WTC11 (cell line): ENCODE measurements around the gene PRKX. TPM values are rescaled to one million over a fixed set of nuclear protein-coding genes. Genes with fewer than 3 reads are reported as not detected.

ENCODE experiments used
- ATAC-seq: fragments of 200-7000 bp; cut with Tn5 transposase; 2 replicates; pipeline ENCODE4 v1.10.0; 2021; ENCODE audit warnings: mild to moderate bottlenecking, moderate library complexity
- CTCF ChIA-PET: fragments of 300-600 bp; sonication (Branson Sonifier 250); formaldehyde crosslinking; loops from one replicate; lab custom pipeline; 2021; ENCODE audit warnings: antibody characterized with exemption; lab: Charles Lee
- POLR2A ChIA-PET: fragments of 350-600 bp; sonication (Branson Sonifier 250); formaldehyde crosslinking; loops from one replicate; lab custom pipeline; 2021; ENCODE audit warnings: antibody characterized with exemption; lab: Charles Lee
- DNase-seq: peaks from one replicate; pipeline ENCODE4 v3.0.0; 2021; ENCODE audit warnings: low spot score
- H3K27ac Mint-ChIP-seq: 2 replicates; pipeline ENCODE4 v1.8.0; 2021; ENCODE audit warnings: mixed read lengths
- H3K27me3 Mint-ChIP-seq: 2 replicates; pipeline ENCODE4 v1.8.0; 2021; ENCODE audit warnings: low read depth, mild to moderate bottlenecking, moderate library complexity, mixed read lengths
- H3K36me3 Mint-ChIP-seq: 2 replicates; pipeline ENCODE4 v1.8.0; 2021; ENCODE audit warnings: mixed read lengths
- H3K4me1 Mint-ChIP-seq: 2 replicates; pipeline ENCODE4 v1.8.0; 2022; ENCODE audit warnings: mixed read lengths
- H3K4me3 Mint-ChIP-seq: 2 replicates; pipeline ENCODE4 v1.8.0; 2021; ENCODE audit warnings: mild to moderate bottlenecking, moderate library complexity, mixed read lengths
- H3K9me3 Mint-ChIP-seq: 2 replicates; pipeline ENCODE4 v1.8.0; 2021; ENCODE audit warnings: mixed read lengths
- ATF6 ChIP-seq: sonication (generic); formaldehyde crosslinking; IDR thresholded peaks from 2 replicates; pipeline ENCODE4 v1.8.1; 2023; ENCODE audit warnings: mild to moderate bottlenecking, missing genetic modification reagents
- CREB1 ChIP-seq: sonication (generic); formaldehyde crosslinking; IDR thresholded peaks from 2 replicates; pipeline ENCODE4 v1.8.0; 2023; ENCODE audit warnings: mild to moderate bottlenecking, missing genetic modification reagents
- EMX1 ChIP-seq: fragments of 250-450 bp; sonication (Bioruptor Pico); IDR thresholded peaks from 2 replicates; pipeline ENCODE4 v1.8.0; 2021; ENCODE audit warnings: mild to moderate bottlenecking
- ETV6 ChIP-seq: sonication (generic); formaldehyde crosslinking; IDR thresholded peaks from 2 replicates; pipeline ENCODE4 v1.8.1; 2022; ENCODE audit warnings: mild to moderate bottlenecking, missing genetic modification reagents
- FOXJ3 ChIP-seq: sonication (generic); formaldehyde crosslinking; IDR thresholded peaks from 2 replicates; pipeline ENCODE4 v1.9.0; 2021; ENCODE audit warnings: missing genetic modification reagents, mild to moderate bottlenecking, borderline replicate concordance
- FOXP4 ChIP-seq: sonication (generic); formaldehyde crosslinking; IDR thresholded peaks from 2 replicates; pipeline ENCODE4 v1.8.0; 2022; ENCODE audit warnings: mild to moderate bottlenecking, missing genetic modification reagents
- GRHL2 ChIP-seq: fragments of 250-450 bp; sonication (Bioruptor Pico); IDR thresholded peaks from 2 replicates; pipeline ENCODE4 v1.8.0; 2022; ENCODE audit warnings: mild to moderate bottlenecking, moderate library complexity; ENCODE audit not compliant: insufficient replicate concordance, severe bottlenecking
- GTF2I ChIP-seq: fragments of 250-450 bp; sonication (Bioruptor Pico); conservative IDR thresholded peaks from 2 replicates; pipeline ENCODE4 v1.4.0; 2021; ENCODE audit warnings: mild to moderate bottlenecking
- NFYB ChIP-seq: sonication (generic); formaldehyde crosslinking; conservative IDR thresholded peaks from 2 replicates; pipeline ENCODE4 v1.8.0; 2022; ENCODE audit warnings: low read depth, missing genetic modification reagents
- NR1H2 ChIP-seq: sonication (generic); formaldehyde crosslinking; IDR thresholded peaks from 2 replicates; pipeline ENCODE4 v1.9.0; 2021; ENCODE audit warnings: mild to moderate bottlenecking, moderate library complexity, missing genetic modification reagents
- OVOL2 ChIP-seq: fragments of 250-450 bp; sonication (Bioruptor Pico); IDR thresholded peaks from 2 replicates; pipeline ENCODE4 v1.9.0; 2021; ENCODE audit warnings: mild to moderate bottlenecking, borderline replicate concordance
- PRRX2 ChIP-seq: fragments of 250-450 bp; sonication (Bioruptor Pico); IDR thresholded peaks from 2 replicates; pipeline ENCODE4 v1.8.0; 2021; ENCODE audit warnings: mild to moderate bottlenecking
- ZBTB43 ChIP-seq: sonication (generic); formaldehyde crosslinking; IDR thresholded peaks from 2 replicates; pipeline ENCODE4 v1.8.1; 2023; ENCODE audit warnings: mild to moderate bottlenecking, missing genetic modification reagents
- ZMAT4 ChIP-seq: fragments of 250-450 bp; sonication (Bioruptor Pico); IDR thresholded peaks from 2 replicates; pipeline ENCODE4 v1.9.0; 2021; ENCODE audit warnings: mild to moderate bottlenecking
- ZNF121 ChIP-seq: sonication (generic); formaldehyde crosslinking; IDR thresholded peaks from 2 replicates; pipeline ENCODE4 v1.8.0; 2023; ENCODE audit warnings: missing genetic modification reagents
- ZNF138 ChIP-seq: sonication (generic); formaldehyde crosslinking; conservative IDR thresholded peaks from 2 replicates; pipeline ENCODE4 v1.8.1; 2022; ENCODE audit warnings: mild to moderate bottlenecking, moderate library complexity, missing genetic modification reagents
- ZNF263 ChIP-seq: sonication (generic); formaldehyde crosslinking; IDR thresholded peaks from 2 replicates; pipeline ENCODE4 v1.8.1; 2022; ENCODE audit warnings: low read depth, mild to moderate bottlenecking, moderate library complexity, missing genetic modification reagents
- ZNF396 ChIP-seq: fragments of 250-450 bp; sonication (Bioruptor Pico); IDR thresholded peaks from 2 replicates; pipeline ENCODE4 v1.8.0; 2021; ENCODE audit warnings: mild to moderate bottlenecking, moderate library complexity, borderline replicate concordance
- ZSCAN18 ChIP-seq: fragments of 250-450 bp; sonication (Bioruptor Pico); IDR thresholded peaks from 2 replicates; pipeline ENCODE4 v2.1.2; 2022; ENCODE audit warnings: mild to moderate bottlenecking, moderate library complexity
- total RNA-seq: library from RNA; stranded (reverse); gene quantifications from 3 replicates; pipeline ENCODE4 v1.2.3, GENCODE V29; 2021
- TF ChIP-seq, protein P1 (sequence below): sonication (generic); formaldehyde crosslinking; IDR thresholded peaks from 2 replicates; pipeline ENCODE4 v1.8.0; 2023; ENCODE audit warnings: mild to moderate bottlenecking, missing genetic modification reagents
- TF ChIP-seq, protein P2 (sequence below): sonication (generic); formaldehyde crosslinking; IDR thresholded peaks from 2 replicates; pipeline ENCODE4 v1.8.0; 2023; ENCODE audit warnings: missing genetic modification reagents, mild to moderate bottlenecking, borderline replicate concordance

PRKX gene
- total RNA-seq, 1 experiment from 2014 or later, result 66.6 TPM

- TF ChIP-seq, protein P1, sequence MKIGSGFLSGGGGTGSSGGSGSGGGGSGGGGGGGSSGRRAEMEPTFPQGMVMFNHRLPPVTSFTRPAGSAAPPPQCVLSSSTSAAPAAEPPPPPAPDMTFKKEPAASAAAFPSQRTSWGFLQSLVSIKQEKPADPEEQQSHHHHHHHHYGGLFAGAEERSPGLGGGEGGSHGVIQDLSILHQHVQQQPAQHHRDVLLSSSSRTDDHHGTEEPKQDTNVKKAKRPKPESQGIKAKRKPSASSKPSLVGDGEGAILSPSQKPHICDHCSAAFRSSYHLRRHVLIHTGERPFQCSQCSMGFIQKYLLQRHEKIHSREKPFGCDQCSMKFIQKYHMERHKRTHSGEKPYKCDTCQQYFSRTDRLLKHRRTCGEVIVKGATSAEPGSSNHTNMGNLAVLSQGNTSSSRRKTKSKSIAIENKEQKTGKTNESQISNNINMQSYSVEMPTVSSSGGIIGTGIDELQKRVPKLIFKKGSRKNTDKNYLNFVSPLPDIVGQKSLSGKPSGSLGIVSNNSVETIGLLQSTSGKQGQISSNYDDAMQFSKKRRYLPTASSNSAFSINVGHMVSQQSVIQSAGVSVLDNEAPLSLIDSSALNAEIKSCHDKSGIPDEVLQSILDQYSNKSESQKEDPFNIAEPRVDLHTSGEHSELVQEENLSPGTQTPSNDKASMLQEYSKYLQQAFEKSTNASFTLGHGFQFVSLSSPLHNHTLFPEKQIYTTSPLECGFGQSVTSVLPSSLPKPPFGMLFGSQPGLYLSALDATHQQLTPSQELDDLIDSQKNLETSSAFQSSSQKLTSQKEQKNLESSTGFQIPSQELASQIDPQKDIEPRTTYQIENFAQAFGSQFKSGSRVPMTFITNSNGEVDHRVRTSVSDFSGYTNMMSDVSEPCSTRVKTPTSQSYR (CRISPR knock-in tag), result no peak
- no peak for TF ChIP-seq ZSCAN18 (CRISPR knock-in tag)
- no peak for TF ChIP-seq ZNF263 (CRISPR knock-in tag)
- no peak for TF ChIP-seq NFYB (CRISPR knock-in tag)
- no peak for TF ChIP-seq ATF6
- TF ChIP-seq GRHL2 (CRISPR knock-in tag), result no peak
- no peak for TF ChIP-seq ZNF121 (CRISPR knock-in tag)
- no peak for TF ChIP-seq ZBTB43 (CRISPR knock-in tag)
- TF ChIP-seq GTF2I (CRISPR knock-in tag), result no peak
- TF ChIP-seq NR1H2 (CRISPR knock-in tag), result no peak
- TF ChIP-seq FOXJ3 (CRISPR knock-in tag), result no peak
- TF ChIP-seq EMX1 (CRISPR knock-in tag), result no peak
These were observed 35.1 kb downstream of the PRKX start (continued) for GRCh38 chrX:3678328-3678727.

GRCh38 chrX:3674881-3675280 is 38.6 kb downstream of the PRKX start:
- peaks cover 33% of the 10 kb centered on the region for H3K36me3 Mint-ChIP-seq
- peaks cover 10% of the 10 kb centered on the region for H3K4me1 Mint-ChIP-seq
- no peak for DNase-seq
- ChIA-PET POLR2A (no interaction called here), CTCF (no interaction called here)
- H3K27ac Mint-ChIP-seq, result no peak overlapping the region
- H3K9me3 Mint-ChIP-seq, result no peaks in the 10 kb centered on the region
- TF ChIP-seq ETV6 (CRISPR knock-in tag), result no peak
- no peak for TF ChIP-seq PRRX2 (CRISPR knock-in tag)
- no peak for TF ChIP-seq FOXP4 (CRISPR knock-in tag)
- no peak for TF ChIP-seq ZNF396 (CRISPR knock-in tag)
- no peak for TF ChIP-seq OVOL2 (CRISPR knock-in tag)
- TF ChIP-seq, protein P2, sequence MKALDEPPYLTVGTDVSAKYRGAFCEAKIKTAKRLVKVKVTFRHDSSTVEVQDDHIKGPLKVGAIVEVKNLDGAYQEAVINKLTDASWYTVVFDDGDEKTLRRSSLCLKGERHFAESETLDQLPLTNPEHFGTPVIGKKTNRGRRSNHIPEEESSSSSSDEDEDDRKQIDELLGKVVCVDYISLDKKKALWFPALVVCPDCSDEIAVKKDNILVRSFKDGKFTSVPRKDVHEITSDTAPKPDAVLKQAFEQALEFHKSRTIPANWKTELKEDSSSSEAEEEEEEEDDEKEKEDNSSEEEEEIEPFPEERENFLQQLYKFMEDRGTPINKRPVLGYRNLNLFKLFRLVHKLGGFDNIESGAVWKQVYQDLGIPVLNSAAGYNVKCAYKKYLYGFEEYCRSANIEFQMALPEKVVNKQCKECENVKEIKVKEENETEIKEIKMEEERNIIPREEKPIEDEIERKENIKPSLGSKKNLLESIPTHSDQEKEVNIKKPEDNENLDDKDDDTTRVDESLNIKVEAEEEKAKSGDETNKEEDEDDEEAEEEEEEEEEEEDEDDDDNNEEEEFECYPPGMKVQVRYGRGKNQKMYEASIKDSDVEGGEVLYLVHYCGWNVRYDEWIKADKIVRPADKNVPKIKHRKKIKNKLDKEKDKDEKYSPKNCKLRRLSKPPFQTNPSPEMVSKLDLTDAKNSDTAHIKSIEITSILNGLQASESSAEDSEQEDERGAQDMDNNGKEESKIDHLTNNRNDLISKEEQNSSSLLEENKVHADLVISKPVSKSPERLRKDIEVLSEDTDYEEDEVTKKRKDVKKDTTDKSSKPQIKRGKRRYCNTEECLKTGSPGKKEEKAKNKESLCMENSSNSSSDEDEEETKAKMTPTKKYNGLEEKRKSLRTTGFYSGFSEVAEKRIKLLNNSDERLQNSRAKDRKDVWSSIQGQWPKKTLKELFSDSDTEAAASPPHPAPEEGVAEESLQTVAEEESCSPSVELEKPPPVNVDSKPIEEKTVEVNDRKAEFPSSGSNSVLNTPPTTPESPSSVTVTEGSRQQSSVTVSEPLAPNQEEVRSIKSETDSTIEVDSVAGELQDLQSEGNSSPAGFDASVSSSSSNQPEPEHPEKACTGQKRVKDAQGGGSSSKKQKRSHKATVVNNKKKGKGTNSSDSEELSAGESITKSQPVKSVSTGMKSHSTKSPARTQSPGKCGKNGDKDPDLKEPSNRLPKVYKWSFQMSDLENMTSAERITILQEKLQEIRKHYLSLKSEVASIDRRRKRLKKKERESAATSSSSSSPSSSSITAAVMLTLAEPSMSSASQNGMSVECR (CRISPR knock-in tag), result no peak
- TF ChIP-seq ZNF138 (CRISPR knock-in tag), result no peak
- TF ChIP-seq CREB1 (CRISPR knock-in tag), result no peak
- no peak for TF ChIP-seq ZMAT4 (CRISPR knock-in tag)
- no peak for ATAC-seq
- H3K27me3 Mint-ChIP-seq, result no peaks in the 10 kb centered on the region
- H3K4me3 Mint-ChIP-seq, result no peak overlapping the region
